ENCODE results near the gene PPP2R5E.

GRCh38 chr14:63573581-63573980 is 30.4 kb upstream of the PPP2R5E start:
- TF ChIP-seq POLR2AphosphoS5 (IDR thresholded peaks at IDR 0.05; ENCODE audit: borderline replicate concordance, low read depth, low read length) (no peak), FOXP2 (optimal IDR thresholded peaks at IDR 0.05; ENCODE audit: control extremely low read depth, extremely low read length, insufficient read depth) (no peak), EZH2 (IDR thresholded peaks at IDR 0.05) (no peak)
